GM19351 (cell line): ENCODE measurements around the gene FOXP2.

Experiments
- ATAC-seq: cut with Tn5 transposase; IDR thresholded peaks from one replicate; pipeline ENCODE4 v1.9.1; 2021; ENCODE audit warnings: mild to moderate bottlenecking, moderate library complexity; ENCODE audit not compliant: unreplicated experiment

Gene FOXP2

GRCh38 chr7:114649689-114650088, 235.1 kb downstream of the FOXP2 start:
- ATAC-seq, result no peak

- ATAC-seq, result no peak
These were observed 235.9 kb downstream of the FOXP2 start for GRCh38 chr7:114650491-114650890.

- no peak for ATAC-seq
These were observed 237.4 kb downstream of the FOXP2 start for GRCh38 chr7:114652041-114652440.

- no peak for ATAC-seq
These were observed 238.9 kb downstream of the FOXP2 start for GRCh38 chr7:114653364-114654088.

GRCh38 chr7:114656466-114656865, 241.9 kb downstream of the FOXP2 start:
- no peak for ATAC-seq

GRCh38 chr7:114657279-114657678, 242.7 kb downstream of the FOXP2 start:
- no peak for ATAC-seq

GRCh38 chr7:114658216-114658615, 243.6 kb downstream of the FOXP2 start:
- no peak for ATAC-seq

- ATAC-seq, result no peak
These were observed 245.0 kb downstream of the FOXP2 start for GRCh38 chr7:114659409-114660125.

- ATAC-seq, result no peak
These were observed 245.5 kb downstream of the FOXP2 start for GRCh38 chr7:114660126-114660486.

GRCh38 chr7:114660753-114661152, 246.1 kb downstream of the FOXP2 start:
- ATAC-seq, result no peak

GRCh38 chr7:114662002-114662677, 247.5 kb downstream of the FOXP2 start:
- no peak for ATAC-seq

- peak; percentile 78 for ATAC-seq
These were observed 248.9 kb downstream of the FOXP2 start for GRCh38 chr7:114663502-114663901.

- no peak for ATAC-seq
These were observed 256.1 kb downstream of the FOXP2 start for GRCh38 chr7:114670676-114671075.

- no peak for ATAC-seq
These were observed 257.0 kb downstream of the FOXP2 start for GRCh38 chr7:114671563-114672123.

GRCh38 chr7:114678116-114678515, 263.5 kb downstream of the FOXP2 start:
- ATAC-seq, result no peak

GRCh38 chr7:114687238-114687637, 272.6 kb downstream of the FOXP2 start:
- ATAC-seq, result no peak

GRCh38 chr7:114688443-114689055, 273.9 kb downstream of the FOXP2 start:
- no peak for ATAC-seq

- ATAC-seq, result no peak
These were observed 274.8 kb downstream of the FOXP2 start for GRCh38 chr7:114689406-114689805.

GRCh38 chr7:114691605-114692004, 277.0 kb downstream of the FOXP2 start:
- no peak for ATAC-seq

- peak; percentile 58 for ATAC-seq
These were observed 280.6 kb downstream of the FOXP2 start for GRCh38 chr7:114695182-114695581.

- no peak for ATAC-seq
These were observed 285.8 kb downstream of the FOXP2 start for GRCh38 chr7:114700247-114700928.
